Measurements from ENCODE around the gene BCL10. TPM values are rescaled to one million over a fixed set of nuclear protein-coding genes. Genes with fewer than 3 reads are reported as not detected.

Gene BCL10
- 10 to 100 TPM; 26.3 to 27.7 TPM for total RNA-seq

DNA sequence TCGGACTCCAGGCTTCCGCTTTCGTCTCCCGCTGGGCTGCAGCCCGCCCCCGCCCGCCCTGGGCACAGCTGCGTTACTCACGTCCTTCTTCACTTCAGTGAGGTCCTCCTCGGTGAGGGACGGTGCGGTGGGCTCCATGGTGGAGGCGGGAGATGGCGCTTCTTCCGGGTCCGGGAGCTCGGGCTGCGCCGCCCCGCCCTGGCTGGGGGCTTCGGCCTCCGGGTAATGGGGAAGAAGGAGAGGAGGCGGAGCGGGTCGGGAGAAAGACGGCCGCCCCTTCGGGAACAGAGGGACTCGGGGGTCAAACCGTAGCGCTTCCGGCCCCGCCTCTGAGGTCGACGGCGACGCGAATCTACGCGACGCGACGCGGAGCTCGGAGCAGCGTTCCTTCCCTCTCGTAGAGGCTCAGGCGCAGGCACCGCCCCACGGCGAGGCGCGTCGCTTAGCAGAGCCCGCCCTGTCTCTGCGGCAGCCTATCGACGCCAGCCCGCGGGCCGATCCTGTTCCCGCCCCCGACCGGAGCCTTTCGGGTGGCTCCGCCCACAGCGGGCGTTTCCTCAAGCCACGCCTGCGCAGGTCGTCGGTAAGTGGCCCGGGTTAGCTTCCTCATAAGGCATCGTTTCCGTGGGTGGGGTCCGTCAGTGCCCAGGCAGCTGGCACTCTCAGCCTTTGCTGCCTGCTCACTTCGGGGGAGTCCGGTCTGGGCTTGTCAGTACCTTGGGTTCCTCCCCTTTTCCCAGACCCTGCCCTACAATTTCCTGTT lies at the start of gene BCL10:
Gene BCL10 (minus strand): TSS at position 418 of the 763 bp plus-strand sequence. CDS start 280 bp downstream, at position 138.
- ChIA-PET CTCF (interaction anchor here (0.6 to 2.7 kb wide), 6 partner anchors 17 to 778 kb away, joined by 3 to 11 read pairs (median 5); partner anchors contain the start of gene C1orf52), POLR2A (interaction anchor here (0.6 to 1.7 kb wide), 5 partner anchors 13 to 1613 kb away, joined by 3 to 12 read pairs (median 5); partner anchors contain the start of genes C1orf52, GNG5 and SPATA1)

DNA sequence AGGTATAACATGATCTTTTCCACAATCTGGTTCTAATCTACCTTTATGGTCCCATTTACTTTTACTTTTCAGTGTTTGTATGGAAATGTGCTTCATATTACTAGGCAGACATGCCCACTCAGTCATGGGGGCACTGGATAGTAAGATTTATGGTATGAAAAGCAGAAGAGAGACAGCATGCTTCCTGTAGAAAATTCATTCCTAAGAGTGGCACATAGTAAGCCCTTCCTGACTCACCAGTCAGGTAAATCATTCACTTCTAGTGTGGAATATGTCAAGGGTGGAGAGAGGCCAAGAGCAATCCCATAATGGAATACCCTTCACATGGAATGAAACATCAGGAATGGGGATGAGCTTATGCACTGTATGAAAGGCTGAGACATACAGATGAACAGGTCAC lies 49.5 kb upstream of the BCL10 start:
- POLR2A ChIA-PET, result no interaction called here
- CTCF ChIA-PET, result no interaction called here

DNA sequence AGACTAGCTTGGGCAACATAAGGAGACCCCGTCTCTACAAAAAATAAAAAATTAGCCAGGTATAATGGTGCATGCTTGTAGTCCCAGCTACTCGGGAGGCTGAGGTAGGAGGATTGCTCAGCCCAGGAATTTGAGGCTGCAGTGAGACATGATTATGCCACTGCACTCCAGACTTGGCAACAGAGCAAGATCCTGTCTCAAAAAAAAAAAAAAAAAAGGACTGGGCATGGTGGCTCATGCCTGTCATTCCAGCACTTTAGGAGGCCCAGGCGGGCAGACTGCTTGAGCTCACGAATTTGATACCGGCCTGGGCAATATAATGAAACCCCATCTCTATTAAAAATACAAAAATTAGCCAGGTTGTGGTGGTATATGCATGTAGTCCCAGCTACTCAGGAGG lies 47.3 kb upstream of the BCL10 start:
- POLR2A ChIA-PET, result no interaction called here
- CTCF ChIA-PET, result interaction anchor here (0.7 kb wide), 1 partner anchor 45 kb away, joined by 4 read pairs; no protein-coding TSS in a partner anchor

DNA sequence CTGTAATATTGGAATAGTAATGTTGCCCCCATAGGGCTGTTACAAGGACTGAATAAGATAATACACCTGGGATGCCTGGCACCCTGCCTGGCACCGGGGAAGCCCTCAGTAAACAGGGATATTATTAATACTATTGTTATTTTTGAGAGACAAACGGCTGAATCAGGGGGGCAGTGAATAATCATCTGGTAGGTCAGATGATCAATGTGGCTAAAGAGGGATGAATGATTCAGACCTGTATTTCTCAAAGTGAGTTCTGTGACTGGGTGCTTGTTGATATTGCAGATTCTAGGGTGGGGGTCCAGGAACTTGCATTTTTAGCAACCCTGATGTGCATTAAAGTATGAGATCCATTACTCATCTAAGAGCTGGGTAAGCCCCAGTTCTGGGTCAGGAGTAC lies 46.2 kb upstream of the BCL10 start:
- ChIA-PET CTCF (no interaction called here), POLR2A (no interaction called here)

DNA sequence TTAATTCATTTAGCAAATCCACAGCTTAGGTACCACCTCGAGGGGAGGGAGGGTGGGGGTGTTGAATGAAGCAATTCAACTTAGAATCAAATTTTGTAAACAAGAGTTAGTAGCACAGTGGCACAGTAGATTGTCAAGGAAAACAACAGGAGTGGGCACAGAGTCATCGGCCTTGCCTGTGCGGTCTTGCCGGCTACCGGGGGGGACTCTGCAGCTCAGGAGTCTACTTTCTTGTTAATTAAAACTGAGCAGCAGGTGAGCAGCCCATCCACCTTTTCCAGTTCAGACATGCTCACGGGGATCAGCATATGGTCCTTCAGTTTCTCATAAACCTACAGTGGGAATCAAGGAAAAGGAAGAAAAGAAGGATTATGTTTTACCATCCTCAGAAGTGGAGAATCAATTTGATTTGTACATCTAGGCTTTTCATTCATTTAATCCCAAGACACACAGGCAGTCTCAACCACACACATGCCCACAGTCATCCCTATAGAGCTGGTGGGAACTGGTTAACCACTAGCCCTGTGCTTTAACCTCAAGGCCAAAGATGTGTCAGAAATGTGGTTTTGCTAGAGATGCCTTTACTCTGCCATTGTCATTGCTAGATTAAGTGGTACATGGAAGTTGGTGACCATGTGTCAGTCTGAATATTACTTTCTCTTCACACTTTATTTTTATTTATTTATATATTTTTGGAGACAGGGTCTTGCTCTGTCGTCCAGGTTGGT lies 45.0 kb upstream of the BCL10 start:
- POLR2A ChIA-PET, result no interaction called here
- CTCF ChIA-PET, result interaction anchor here (0.6 kb wide), 1 partner anchor 376 kb away, joined by 3 read pairs; no protein-coding TSS in a partner anchor

- POLR2A ChIA-PET, result interaction anchor here (0.6 kb wide), 1 partner anchor 48 kb away, joined by 4 read pairs; no protein-coding TSS in a partner anchor
Observed at GRCh38 chr1:85320371-85321131, 44.1 kb upstream of the BCL10 start.

DNA sequence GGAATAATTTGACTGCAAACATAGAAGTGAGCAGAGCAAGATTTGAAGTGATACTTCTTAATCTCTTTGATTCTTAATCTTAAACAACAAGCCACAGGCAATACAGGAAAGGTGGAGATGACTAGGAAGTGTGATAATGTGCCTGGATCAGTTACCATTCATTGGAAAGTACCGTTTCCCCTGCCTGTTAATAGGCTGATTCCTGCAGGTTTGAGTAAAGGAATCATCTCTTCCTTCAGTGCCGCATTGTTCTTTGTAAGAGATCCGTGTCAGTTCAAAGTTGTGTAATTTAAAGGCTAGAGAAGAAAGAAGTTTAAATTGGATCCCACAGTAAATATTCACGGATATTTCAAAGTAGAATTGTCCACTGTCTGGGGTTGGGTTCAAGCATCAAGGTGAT lies 43.5 kb upstream of the BCL10 start:
- ChIA-PET POLR2A (no interaction called here), CTCF (no interaction called here)

More at GRCh38 chr1:85320371-85321131, 44.1 kb upstream of the BCL10 start:
- CTCF ChIA-PET, result interaction anchor here (0.6 kb wide), 1 partner anchor 377 kb away, joined by 3 read pairs; no protein-coding TSS in a partner anchor

DNA sequence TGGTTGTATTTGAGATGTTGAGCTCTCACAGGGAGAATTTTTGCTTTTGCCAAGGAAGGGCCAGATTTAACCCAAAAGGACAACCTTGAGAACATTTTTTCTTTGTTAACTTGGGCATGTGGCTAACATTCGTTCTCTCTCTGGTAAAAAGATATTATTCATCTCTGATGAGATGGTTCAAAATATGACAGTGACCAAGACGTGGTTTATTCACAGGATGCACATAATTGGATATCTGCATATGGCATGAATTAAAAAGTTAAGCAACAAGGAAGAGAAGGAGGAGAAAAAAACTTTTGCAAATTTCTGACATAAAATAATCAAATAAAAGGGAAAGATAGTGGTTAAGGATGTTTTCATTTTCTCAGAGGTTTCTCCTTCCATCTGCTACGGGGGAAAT lies 43.1 kb upstream of the BCL10 start:
- ChIA-PET POLR2A (no interaction called here), CTCF (no interaction called here)

DNA sequence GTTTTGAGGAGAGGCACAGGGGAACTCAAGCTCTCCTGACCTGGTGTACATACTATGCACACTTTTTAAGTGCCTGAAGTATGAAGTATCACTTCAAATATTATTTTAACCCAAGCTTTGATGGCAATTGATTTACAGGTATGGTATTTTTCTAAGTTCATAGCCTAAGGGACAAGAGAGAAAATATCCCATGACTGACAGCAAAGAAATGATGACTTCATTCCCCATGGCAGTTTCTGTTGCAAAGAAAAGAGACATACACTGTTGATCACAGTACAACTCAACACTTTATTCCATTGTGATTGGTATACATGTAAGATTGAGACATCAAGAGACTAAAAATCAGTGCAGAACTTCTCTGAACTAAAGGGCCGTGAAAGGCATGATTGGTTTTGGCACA lies 41.8 kb upstream of the BCL10 start:
- POLR2A ChIA-PET, result no interaction called here
- CTCF ChIA-PET, result no interaction called here

GRCh38 chr1:85317560-85317959 lies 41.1 kb upstream of the BCL10 start:
- CTCF ChIA-PET, result no interaction called here
- POLR2A ChIA-PET, result no interaction called here

DNA sequence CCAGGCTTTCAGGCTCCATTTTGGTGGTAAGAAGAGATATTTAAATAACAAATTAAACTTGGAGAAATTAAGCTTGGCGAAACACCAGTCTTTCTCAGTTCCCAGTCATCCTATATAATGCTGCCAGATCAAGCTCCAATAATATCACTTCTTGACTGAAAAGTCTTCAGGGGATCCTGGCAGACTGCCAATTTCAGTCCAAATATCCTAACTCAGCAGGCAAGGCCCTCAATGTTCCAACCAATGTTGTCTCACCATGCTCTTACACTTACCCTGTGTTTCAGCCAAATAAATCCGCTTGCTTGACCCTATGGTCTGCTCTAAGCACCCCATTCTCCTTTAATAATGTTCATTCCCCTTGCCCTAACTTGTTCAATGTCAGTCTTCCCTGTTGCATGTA lies 39.9 kb upstream of the BCL10 start:
- CTCF ChIA-PET, result no interaction called here
- POLR2A ChIA-PET, result no interaction called here

GRCh38 chr1:85315789-85316188 lies 39.4 kb upstream of the BCL10 start:
- ChIA-PET CTCF (no interaction called here), POLR2A (no interaction called here)

GRCh38 chr1:85314726-85315125 lies 38.3 kb upstream of the BCL10 start:
- ChIA-PET CTCF (no interaction called here), POLR2A (no interaction called here)

- POLR2A ChIA-PET, result no interaction called here
- CTCF ChIA-PET, result no interaction called here
Observed at GRCh38 chr1:85313888-85314696, 37.7 kb upstream of the BCL10 start.

- ChIA-PET POLR2A (no interaction called here), CTCF (interaction anchor here (1.0 kb wide), 1 partner anchor 35 kb away, joined by 4 read pairs; the partner anchor contains the start of gene BCL10)
Observed at GRCh38 chr1:85311818-85312217, 35.4 kb upstream of the BCL10 start.

GRCh38 chr1:85308833-85309350 lies 32.5 kb upstream of the BCL10 start:
- POLR2A ChIA-PET, result no interaction called here

DNA sequence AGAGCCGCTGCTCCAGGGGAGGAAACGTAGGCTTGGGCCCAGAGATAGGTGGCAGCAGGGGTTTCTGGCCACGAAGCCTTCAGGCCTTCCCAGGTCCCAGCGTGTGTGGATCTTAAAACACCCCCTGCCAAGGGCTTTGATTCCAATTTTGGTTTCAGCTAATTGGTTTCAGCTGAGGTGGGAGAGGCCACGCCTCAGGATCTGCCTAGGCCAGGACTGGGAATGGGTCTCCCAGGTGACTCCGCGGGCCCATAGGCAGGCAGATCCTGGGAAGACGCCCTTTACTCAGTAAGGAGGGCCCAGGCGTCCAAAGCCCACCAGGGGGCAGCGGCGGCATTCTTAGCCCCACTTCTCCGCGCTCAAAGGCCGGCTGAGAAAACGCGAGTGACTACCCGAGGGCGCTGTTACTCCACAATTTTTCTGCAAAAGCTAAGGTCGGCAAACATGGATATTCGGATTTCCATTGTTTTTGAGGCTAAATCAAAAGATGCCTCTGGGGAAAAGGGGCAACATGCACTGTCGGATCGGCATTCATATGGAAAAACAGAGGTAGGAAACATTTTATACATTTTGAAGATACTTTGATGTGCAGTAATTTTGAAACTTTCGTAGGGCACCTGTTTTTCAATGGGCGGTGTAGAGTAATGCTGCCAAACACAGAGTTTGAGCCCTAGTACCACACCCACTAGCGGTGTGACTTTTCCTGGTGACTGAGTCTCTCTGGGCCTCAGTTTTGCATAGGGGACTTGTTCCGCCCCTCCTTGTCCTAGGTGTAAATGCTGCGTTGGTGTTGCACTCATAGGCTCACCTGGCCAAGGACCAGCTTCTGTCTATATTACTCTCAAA lies 31.8 kb upstream of the BCL10 start:
- ChIA-PET POLR2A (no interaction called here), CTCF (interaction anchor here (0.8 to 2.2 kb wide), 4 partner anchors 159 to 384 kb away, joined by 3 to 9 read pairs (median 4); partner anchors contain the start of gene CCN1)

More at GRCh38 chr1:85308833-85309350, 32.5 kb upstream of the BCL10 start:
- CTCF ChIA-PET, result interaction anchor here (1.0 to 2.2 kb wide), 2 partner anchors 158 to 272 kb away, joined by 4 to 9 read pairs; partner anchors contain the start of gene CCN1

GRCh38 chr1:85306236-85306635 lies 29.8 kb upstream of the BCL10 start:
- ChIA-PET CTCF (no interaction called here), POLR2A (no interaction called here)
